NT2/D1 (cell line): ENCODE results near the gene LHFPL3.

Source experiments
- DNase-seq: peaks from one replicate; pipeline ENCODE4 v3.0.0-alpha.2; 2011; ENCODE audit warnings: low read depth, low spot score
- H3K27me3 ChIP-seq: 2 replicates; pipeline ENCODE4 v1.6.0; 2011; ENCODE audit warnings: mild to moderate bottlenecking; ENCODE audit not compliant: insufficient read length, insufficient read depth
- H3K36me3 ChIP-seq: 2 replicates; pipeline ENCODE4 v1.6.1; 2011; ENCODE audit warnings: mild to moderate bottlenecking, low read length, mixed read lengths; ENCODE audit not compliant: insufficient read depth, insufficient read length
- H3K4me1 ChIP-seq: 2 replicates; pipeline ENCODE4 v1.5.1; 2011; ENCODE audit not compliant: insufficient read depth, insufficient read length
- H3K4me3 ChIP-seq: 2 replicates; pipeline ENCODE4 v1.5.1; 2011; ENCODE audit warnings: low read depth; ENCODE audit not compliant: insufficient read length
- H3K9ac ChIP-seq: 2 replicates; pipeline ENCODE4 v1.6.0; 2011; ENCODE audit warnings: low read depth; ENCODE audit not compliant: insufficient read length
- H3K9me3 ChIP-seq: 2 replicates; pipeline ENCODE4 v1.5.1; 2011; ENCODE audit warnings: mild to moderate bottlenecking, low read length; ENCODE audit not compliant: insufficient read depth
- SUZ12 ChIP-seq: IDR thresholded peaks from 2 replicates; pipeline ENCODE4 v1.6.1; 2011; ENCODE audit not compliant: insufficient read length, insufficient read depth; ENCODE audit errors: extremely low read depth
- YY1 ChIP-seq: IDR thresholded peaks from 2 replicates; pipeline ENCODE4 v1.6.1; 2011; ENCODE audit not compliant: insufficient read length, insufficient read depth
- ZNF274 ChIP-seq: IDR thresholded peaks from 2 replicates; pipeline ENCODE4 v1.6.1; 2011; ENCODE audit warnings: mild to moderate bottlenecking, low read depth, low read length

The LHFPL3 gene

DNA sequence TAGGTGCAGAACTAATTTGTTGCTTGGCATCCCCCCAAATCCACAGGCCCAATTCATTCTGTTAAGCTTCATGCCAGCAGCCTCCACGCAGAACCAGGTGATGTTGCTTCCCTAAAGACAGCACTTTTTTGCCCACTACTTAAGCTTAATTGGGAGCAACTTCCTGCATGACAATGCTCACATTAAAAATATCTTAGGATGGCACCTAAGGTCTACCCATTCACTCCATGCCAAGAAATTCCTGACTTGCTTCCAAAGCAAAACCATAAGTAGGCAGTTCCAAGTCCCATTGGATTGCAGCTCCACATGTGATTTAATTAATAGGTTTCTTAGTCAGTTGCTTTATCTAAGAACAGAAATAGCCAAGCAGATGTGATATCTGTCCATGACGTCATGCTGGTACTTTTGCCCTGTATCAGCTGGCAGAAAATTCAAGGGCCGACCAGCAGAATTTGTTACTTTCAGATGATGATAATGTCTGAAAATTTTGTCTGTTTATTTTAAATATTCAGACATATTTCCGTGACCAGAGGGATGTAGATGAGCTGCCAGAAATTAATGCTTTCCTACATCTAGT lies 325.5 kb downstream of the LHFPL3 start:
- Histone ChIP-seq H3K4me1 (no peaks in the 10 kb centered on the region), H3K9ac (no peak overlapping the region), H3K27me3 (no peaks in the 10 kb centered on the region), H3K36me3 (no peaks in the 10 kb centered on the region), H3K4me3 (no peak overlapping the region), H3K9me3 (no peaks in the 10 kb centered on the region)
- no peak for DNase-seq
- TF ChIP-seq SUZ12: no peak

- Histone ChIP-seq H3K9ac (no peak overlapping the region), H3K9me3 (no peaks in the 10 kb centered on the region), H3K36me3 (no peaks in the 10 kb centered on the region), H3K27me3 (no peaks in the 10 kb centered on the region), H3K4me3 (no peak overlapping the region), H3K4me1 (no peaks in the 10 kb centered on the region)
- DNase-seq: no peak
- TF ChIP-seq YY1 (no peak), ZNF274 (no peak), SUZ12 (no peak)
Observed at GRCh38 chr7:104655592-104655991, 327.2 kb downstream of the LHFPL3 start.

- no peaks in the 10 kb centered on the region for H3K36me3 ChIP-seq
- H3K9ac ChIP-seq: no peak overlapping the region
- H3K4me3 ChIP-seq: no peak overlapping the region
- H3K4me1 ChIP-seq: no peaks in the 10 kb centered on the region
- no peak for DNase-seq
- no peaks in the 10 kb centered on the region for H3K9me3 ChIP-seq
- no peaks in the 10 kb centered on the region for H3K27me3 ChIP-seq
- TF ChIP-seq ZNF274 (no peak), SUZ12 (no peak), YY1 (no peak)
Observed at GRCh38 chr7:104656467-104656866, 328.1 kb downstream of the LHFPL3 start.

DNA sequence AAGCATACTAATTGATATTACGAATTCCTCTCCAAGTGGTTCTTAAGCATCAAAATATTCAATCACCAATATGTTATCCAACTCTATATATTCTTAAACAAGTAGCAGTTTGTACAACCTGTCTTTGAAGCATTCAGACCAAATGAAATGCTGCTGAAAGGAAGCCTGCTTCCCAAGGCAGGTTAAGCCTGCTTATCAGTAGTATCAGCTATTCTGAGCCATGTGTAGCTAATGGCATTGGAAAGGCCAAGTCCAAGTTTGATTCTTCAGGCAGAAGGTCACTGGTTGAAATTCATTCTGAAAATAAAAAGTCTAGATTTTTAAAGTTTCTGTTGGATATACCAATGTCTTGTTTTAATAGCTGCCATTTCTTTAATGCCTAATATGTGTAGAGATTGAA lies 328.7 kb downstream of the LHFPL3 start:
- Histone ChIP-seq H3K4me1 (no peaks in the 10 kb centered on the region), H3K9me3 (no peaks in the 10 kb centered on the region), H3K4me3 (no peak overlapping the region), H3K9ac (no peak overlapping the region), H3K27me3 (no peaks in the 10 kb centered on the region), H3K36me3 (no peaks in the 10 kb centered on the region)
- no peak for DNase-seq
- TF ChIP-seq YY1 (no peak), ZNF274 (no peak), SUZ12 (no peak)

- DNase-seq: no peak
- no peak overlapping the region for H3K4me3 ChIP-seq
- H3K9ac ChIP-seq: no peak overlapping the region
- no peaks in the 10 kb centered on the region for H3K4me1 ChIP-seq
- H3K27me3 ChIP-seq: no peaks in the 10 kb centered on the region
- no peaks in the 10 kb centered on the region for H3K36me3 ChIP-seq
- H3K9me3 ChIP-seq: no peaks in the 10 kb centered on the region
- TF ChIP-seq ZNF274 (no peak), YY1 (no peak), SUZ12 (no peak)
Observed at GRCh38 chr7:104661575-104661974, 333.2 kb downstream of the LHFPL3 start.

DNA sequence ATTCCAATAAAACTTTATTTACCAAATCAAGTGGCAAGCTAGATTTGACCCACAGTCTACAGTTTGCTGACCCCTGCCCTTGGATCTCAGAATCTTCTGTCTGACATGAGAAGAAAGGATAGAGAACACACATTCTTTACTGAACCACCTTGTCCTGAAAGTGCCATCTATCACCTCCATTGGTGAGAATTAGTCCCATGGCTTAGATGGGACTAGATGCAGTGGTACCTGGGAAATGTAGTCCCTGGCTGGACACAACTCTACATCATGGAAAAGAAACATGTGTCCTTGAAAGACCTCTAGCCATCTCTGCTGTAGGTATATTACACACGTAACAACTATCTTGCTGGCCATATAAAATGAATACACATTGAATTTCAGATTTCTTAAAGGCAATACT lies 336.2 kb downstream of the LHFPL3 start:
- Histone ChIP-seq H3K9ac (no peak overlapping the region), H3K27me3 (no peaks in the 10 kb centered on the region), H3K4me1 (no peaks in the 10 kb centered on the region), H3K4me3 (no peak overlapping the region), H3K36me3 (no peaks in the 10 kb centered on the region), H3K9me3 (no peaks in the 10 kb centered on the region)
- no peak for TF ChIP-seq ZNF274
- no peak for TF ChIP-seq YY1
- TF ChIP-seq SUZ12: no peak
- no peak for DNase-seq

DNA sequence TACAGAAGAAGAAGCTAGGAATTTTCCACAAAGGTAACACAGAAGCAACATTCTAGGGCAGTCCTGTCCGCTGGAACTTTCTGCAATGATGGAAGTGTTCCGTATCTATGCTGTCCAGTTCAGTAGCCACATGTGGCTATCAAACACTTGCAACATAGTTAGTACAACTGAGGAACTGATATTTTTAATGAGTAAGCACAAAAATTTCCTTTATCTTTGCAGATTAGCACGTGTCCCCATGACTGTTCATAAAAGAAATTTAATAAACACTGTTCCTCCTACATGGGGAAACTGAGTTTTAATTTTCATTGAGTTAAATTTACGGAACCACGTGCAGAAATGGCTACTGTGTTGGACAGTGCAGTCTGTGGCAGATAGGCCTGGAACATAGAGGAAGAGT lies 349.2 kb downstream of the LHFPL3 start:
- TF ChIP-seq ZNF274 (no peak), SUZ12 (no peak)
- H3K36me3 ChIP-seq: no peaks in the 10 kb centered on the region
- no peak for DNase-seq
- H3K9ac ChIP-seq: no peak overlapping the region
- no peak overlapping the region for H3K4me3 ChIP-seq
- no peaks in the 10 kb centered on the region for H3K4me1 ChIP-seq
- no peaks in the 10 kb centered on the region for H3K27me3 ChIP-seq
- no peaks in the 10 kb centered on the region for H3K9me3 ChIP-seq

DNA sequence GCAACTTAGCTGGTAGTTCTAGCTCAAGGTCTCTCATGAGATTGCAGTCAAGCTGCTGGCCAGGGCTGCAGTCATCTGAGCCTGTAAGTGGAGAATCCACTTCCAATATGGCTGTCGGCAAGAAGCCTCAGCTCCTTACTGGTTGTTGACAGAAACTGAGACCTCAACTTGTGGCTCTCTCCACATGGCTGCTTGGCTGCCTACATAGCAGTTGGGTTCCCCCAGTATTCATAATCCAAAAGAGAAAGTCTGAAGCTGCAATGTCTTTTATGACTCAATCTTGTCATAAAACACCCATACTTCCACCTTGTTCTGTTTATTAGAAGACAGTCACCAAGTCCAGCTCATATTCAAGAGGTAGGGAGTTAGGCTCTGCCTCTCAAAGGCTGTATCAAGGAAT lies 350.7 kb downstream of the LHFPL3 start:
- Histone ChIP-seq H3K4me3 (no peak overlapping the region), H3K27me3 (no peaks in the 10 kb centered on the region), H3K4me1 (no peaks in the 10 kb centered on the region), H3K9me3 (no peaks in the 10 kb centered on the region), H3K9ac (no peak overlapping the region), H3K36me3 (no peaks in the 10 kb centered on the region)
- TF ChIP-seq SUZ12: no peak
- TF ChIP-seq ZNF274: no peak
- no peak for TF ChIP-seq YY1
- DNase-seq: no peak
